Nephron progenitor cell (in vitro differentiated cells): Measurements from ENCODE around the gene DIRAS1.

ENCODE experiments used
- DNase-seq: peaks from one replicate; pipeline ENCODE4 v3.0.0; 2021
- H3K27ac Mint-ChIP-seq: 2 replicates; pipeline ENCODE4 v1.8.0; 2021; ENCODE audit warnings: mild to moderate bottlenecking, moderate library complexity, mixed read lengths
- H3K27me3 Mint-ChIP-seq: 2 replicates; pipeline ENCODE4 v1.8.0; 2021; ENCODE audit warnings: mild to moderate bottlenecking, low read depth, mixed read lengths; ENCODE audit not compliant: poor library complexity
- H3K36me3 Mint-ChIP-seq: 2 replicates; pipeline ENCODE4 v1.8.0; 2021; ENCODE audit warnings: low read depth, mixed read lengths
- H3K4me1 Mint-ChIP-seq: 2 replicates; pipeline ENCODE4 v1.8.0; 2021; ENCODE audit warnings: mixed read lengths
- H3K4me3 Mint-ChIP-seq: 2 replicates; pipeline ENCODE4 v1.8.0; 2021; ENCODE audit warnings: mild to moderate bottlenecking, moderate library complexity, mixed read lengths
- H3K9me3 Mint-ChIP-seq: 2 replicates; pipeline ENCODE4 v1.8.0; 2021; ENCODE audit warnings: mild to moderate bottlenecking, moderate library complexity, mixed read lengths
- CTCF ChIP-seq: fragments of 200-600 bp; sonication (generic); IDR thresholded peaks from 2 replicates; pipeline ENCODE4 v1.5.0; 2021; ENCODE audit warnings: antibody characterized with exemption

Gene DIRAS1

GRCh38 chr19:2702170-2703076 is 18.7 kb downstream of the DIRAS1 start, which contains the start of gene GNG7:
GNG7 (minus strand) TSS chr19:2702694; CDS start chr19:2520688, 182,006 bp downstream.
- no peak for TF ChIP-seq CTCF
- Mint-ChIP-seq H3K36me3 (no peaks in the 10 kb centered on the region), H3K4me3 (peak within 1 kb of the TSS; percentile 88), H3K27me3 (peaks cover 80% of the 10 kb centered on the region), H3K9me3 (no peaks in the 10 kb centered on the region), H3K4me1 (peaks cover 36% of the 10 kb centered on the region), H3K27ac (no peak within 1 kb of the TSS)
- peak; percentile 99 for DNase-seq

- TF ChIP-seq CTCF = no peak
- H3K27ac Mint-ChIP-seq = no peak overlapping the region
- no peak for DNase-seq
- no peaks in the 10 kb centered on the region for H3K36me3 Mint-ChIP-seq
- H3K4me3 Mint-ChIP-seq = peak overlapping the region; percentile 88
- peaks cover 76% of the 10 kb centered on the region for H3K27me3 Mint-ChIP-seq
- peaks cover 40% of the 10 kb centered on the region for H3K4me1 Mint-ChIP-seq
- no peaks in the 10 kb centered on the region for H3K9me3 Mint-ChIP-seq
Observed at GRCh38 chr19:2701361-2702169, 19.6 kb downstream of the DIRAS1 start.

GRCh38 chr19:2700660-2701360 is 20.4 kb downstream of the DIRAS1 start:
- no peaks in the 10 kb centered on the region for H3K36me3 Mint-ChIP-seq
- peaks cover 75% of the 10 kb centered on the region for H3K27me3 Mint-ChIP-seq
- H3K4me3 Mint-ChIP-seq = peak overlapping the region; percentile 88
- peaks cover 40% of the 10 kb centered on the region for H3K4me1 Mint-ChIP-seq
- no peak for TF ChIP-seq CTCF
- H3K9me3 Mint-ChIP-seq = no peaks in the 10 kb centered on the region
- DNase-seq = no peak
- no peak overlapping the region for H3K27ac Mint-ChIP-seq

GRCh38 chr19:2699413-2700140 is 21.6 kb downstream of the DIRAS1 start:
- Mint-ChIP-seq H3K27ac (no peak overlapping the region), H3K4me1 (peaks cover 47% of the 10 kb centered on the region), H3K4me3 (no peak overlapping the region), H3K9me3 (no peaks in the 10 kb centered on the region), H3K36me3 (no peaks in the 10 kb centered on the region), H3K27me3 (peaks cover 74% of the 10 kb centered on the region)
- TF ChIP-seq CTCF = no peak
- no peak for DNase-seq

- no peak overlapping the region for H3K27ac Mint-ChIP-seq
- DNase-seq = no peak
- peaks cover 27% of the 10 kb centered on the region for H3K4me1 Mint-ChIP-seq
- no peaks in the 10 kb centered on the region for H3K9me3 Mint-ChIP-seq
- peaks cover 29% of the 10 kb centered on the region for H3K27me3 Mint-ChIP-seq
- no peak for TF ChIP-seq CTCF
- no peaks in the 10 kb centered on the region for H3K36me3 Mint-ChIP-seq
- H3K4me3 Mint-ChIP-seq = no peak overlapping the region
Observed at GRCh38 chr19:2694196-2694595, 27.0 kb downstream of the DIRAS1 start.
